Nephron (organoid): ENCODE results near the gene VWDE.

Experiments used
- H3K27ac Mint-ChIP-seq, 3 experiments: 2 replicates each; pipeline ENCODE4 v1.8.0; 2020; ENCODE audit warnings: mixed read lengths in 3 of 3, mild to moderate bottlenecking in 2 of 3, moderate library complexity in 1 of 3
- H3K27me3 Mint-ChIP-seq: 2 replicates; pipeline ENCODE4 v1.8.0; 2021; ENCODE audit warnings: low read depth, mild to moderate bottlenecking, moderate library complexity, mixed read lengths
- H3K36me3 Mint-ChIP-seq: 2 replicates; pipeline ENCODE4 v1.8.0; 2020; ENCODE audit warnings: low read depth, mixed read lengths
- H3K4me1 Mint-ChIP-seq: 2 replicates; pipeline ENCODE4 v1.8.0; 2020; ENCODE audit warnings: mixed read lengths
- H3K4me3 Mint-ChIP-seq, 3 experiments: 2 replicates each; pipeline ENCODE4 v1.8.0; 2020; ENCODE audit warnings: mild to moderate bottlenecking in 3 of 3, mixed read lengths in 3 of 3, moderate library complexity in 2 of 3
- H3K9me3 Mint-ChIP-seq: 2 replicates; pipeline ENCODE4 v1.8.0; 2020; ENCODE audit warnings: mixed read lengths
- TF ChIP-seq, protein P1 (sequence below), 3 experiments: fragments of 200-600 bp; sonication (generic); IDR thresholded peaks; one replicate each; pipeline ENCODE4 v1.5.0; 2021; ENCODE audit warnings: antibody characterized with exemption in 3 of 3; ENCODE audit not compliant: unreplicated experiment in 3 of 3

Gene VWDE

GRCh38 chr7:12358694-12359093 is 45.0 kb downstream of the VWDE start:
- H3K36me3 Mint-ChIP-seq: no peaks in the 10 kb centered on the region
- H3K4me1 Mint-ChIP-seq: no peaks in the 10 kb centered on the region
- no peaks in the 10 kb centered on the region for H3K27me3 Mint-ChIP-seq
- TF ChIP-seq, protein P1, sequence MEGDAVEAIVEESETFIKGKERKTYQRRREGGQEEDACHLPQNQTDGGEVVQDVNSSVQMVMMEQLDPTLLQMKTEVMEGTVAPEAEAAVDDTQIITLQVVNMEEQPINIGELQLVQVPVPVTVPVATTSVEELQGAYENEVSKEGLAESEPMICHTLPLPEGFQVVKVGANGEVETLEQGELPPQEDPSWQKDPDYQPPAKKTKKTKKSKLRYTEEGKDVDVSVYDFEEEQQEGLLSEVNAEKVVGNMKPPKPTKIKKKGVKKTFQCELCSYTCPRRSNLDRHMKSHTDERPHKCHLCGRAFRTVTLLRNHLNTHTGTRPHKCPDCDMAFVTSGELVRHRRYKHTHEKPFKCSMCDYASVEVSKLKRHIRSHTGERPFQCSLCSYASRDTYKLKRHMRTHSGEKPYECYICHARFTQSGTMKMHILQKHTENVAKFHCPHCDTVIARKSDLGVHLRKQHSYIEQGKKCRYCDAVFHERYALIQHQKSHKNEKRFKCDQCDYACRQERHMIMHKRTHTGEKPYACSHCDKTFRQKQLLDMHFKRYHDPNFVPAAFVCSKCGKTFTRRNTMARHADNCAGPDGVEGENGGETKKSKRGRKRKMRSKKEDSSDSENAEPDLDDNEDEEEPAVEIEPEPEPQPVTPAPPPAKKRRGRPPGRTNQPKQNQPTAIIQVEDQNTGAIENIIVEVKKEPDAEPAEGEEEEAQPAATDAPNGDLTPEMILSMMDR (IDR thresholded peaks at IDR 0.05; ENCODE audit: unreplicated experiment in 3 of 3): no peak
- no peak overlapping the region for H3K4me3 Mint-ChIP-seq
- H3K27ac Mint-ChIP-seq: no peak overlapping the region
- no peaks in the 10 kb centered on the region for H3K9me3 Mint-ChIP-seq

- TF ChIP-seq, protein P1 (IDR thresholded peaks at IDR 0.05; ENCODE audit: unreplicated experiment in 3 of 3): no peak
- no peak overlapping the region for H3K4me3 Mint-ChIP-seq
- H3K27ac Mint-ChIP-seq: no peak overlapping the region
- no peaks in the 10 kb centered on the region for H3K27me3 Mint-ChIP-seq
- no peaks in the 10 kb centered on the region for H3K9me3 Mint-ChIP-seq
- H3K4me1 Mint-ChIP-seq: no peaks in the 10 kb centered on the region
- no peaks in the 10 kb centered on the region for H3K36me3 Mint-ChIP-seq
Observed at GRCh38 chr7:12357508-12357907, 46.2 kb downstream of the VWDE start.

- H3K4me3 Mint-ChIP-seq: no peak overlapping the region
- no peaks in the 10 kb centered on the region for H3K4me1 Mint-ChIP-seq
- H3K36me3 Mint-ChIP-seq: no peaks in the 10 kb centered on the region
- no peak overlapping the region for H3K27ac Mint-ChIP-seq
- TF ChIP-seq, protein P1 (IDR thresholded peaks at IDR 0.05; ENCODE audit: unreplicated experiment in 3 of 3): no peak
- peaks cover 3% of the 10 kb centered on the region for H3K9me3 Mint-ChIP-seq
- H3K27me3 Mint-ChIP-seq: no peaks in the 10 kb centered on the region
Observed at GRCh38 chr7:12351843-12352242, 51.8 kb downstream of the VWDE start.

- Mint-ChIP-seq H3K4me3 (no peak overlapping the region), H3K4me1 (no peaks in the 10 kb centered on the region), H3K27ac (no peak overlapping the region), H3K27me3 (no peaks in the 10 kb centered on the region), H3K9me3 (peaks cover 3% of the 10 kb centered on the region), H3K36me3 (no peaks in the 10 kb centered on the region)
- TF ChIP-seq, protein P1 (IDR thresholded peaks at IDR 0.05; ENCODE audit: unreplicated experiment in 3 of 3): no peak
Observed at GRCh38 chr7:12350971-12351370, 52.7 kb downstream of the VWDE start.

GRCh38 chr7:12337095-12337494 is 66.6 kb downstream of the VWDE start:
- H3K27me3 Mint-ChIP-seq: no peaks in the 10 kb centered on the region
- no peaks in the 10 kb centered on the region for H3K9me3 Mint-ChIP-seq
- no peaks in the 10 kb centered on the region for H3K36me3 Mint-ChIP-seq
- H3K27ac Mint-ChIP-seq: no peak overlapping the region
- H3K4me1 Mint-ChIP-seq: no peaks in the 10 kb centered on the region
- no peak overlapping the region for H3K4me3 Mint-ChIP-seq
- TF ChIP-seq, protein P1 (IDR thresholded peaks at IDR 0.05; ENCODE audit: unreplicated experiment in 3 of 3): no peak

GRCh38 chr7:12328888-12329770 is 74.5 kb downstream of the VWDE start:
- H3K27ac Mint-ChIP-seq: no peak overlapping the region

More at GRCh38 chr7:12328888-12329770, 74.5 kb downstream of the VWDE start:
- Mint-ChIP-seq H3K9me3 (no peaks in the 10 kb centered on the region), H3K4me3 (no peak overlapping the region), H3K4me1 (no peaks in the 10 kb centered on the region), H3K27me3 (no peaks in the 10 kb centered on the region), H3K36me3 (no peaks in the 10 kb centered on the region)
- TF ChIP-seq, protein P1 (IDR thresholded peaks at IDR 0.05; ENCODE audit: unreplicated experiment in 3 of 3): no peak
